Neuronal stem cell (in vitro differentiated cells): Measurements from ENCODE around the gene OR2A42.
"Not testable (repeated sequence)": the region's sequence is repeated elsewhere in the genome, so short reads cannot be mapped to it uniquely, and the experiment has no call there.

Source experiments
- DNase-seq: peaks from one replicate; pipeline ENCODE4 v3.0.0-alpha.2; 2013; ENCODE audit warnings: low spot score
- H2AFZ ChIP-seq: one replicate; pipeline ENCODE4 v1.6.1; 2013; ENCODE audit warnings: mild to moderate bottlenecking, low read length, inconsistent platforms
- H2AK5ac ChIP-seq: 2 replicates; pipeline ENCODE4 v1.6.1; 2013; ENCODE audit warnings: low read depth, mild to moderate bottlenecking, inconsistent platforms, low read length, moderate library complexity, mixed read lengths
- H2BK120ac ChIP-seq: 2 replicates; pipeline ENCODE4 v1.6.1; 2013; ENCODE audit warnings: low read depth, mild to moderate bottlenecking, inconsistent platforms, low read length, moderate library complexity, mixed read lengths
- H2BK12ac ChIP-seq: one replicate; pipeline ENCODE4 v1.6.1; 2013; ENCODE audit warnings: low read length, inconsistent platforms
- H2BK15ac ChIP-seq: 2 replicates; pipeline ENCODE4 v1.6.1; 2013; ENCODE audit warnings: mild to moderate bottlenecking, low read length, inconsistent platforms, mixed read lengths
- H2BK5ac ChIP-seq: one replicate; pipeline ENCODE4 v1.6.1; 2013; ENCODE audit warnings: inconsistent platforms, mild to moderate bottlenecking, low read length, moderate library complexity
- H3K14ac ChIP-seq: one replicate; pipeline ENCODE4 v1.6.1; 2013; ENCODE audit warnings: low read length, inconsistent platforms
- H3K18ac ChIP-seq: 2 replicates; pipeline ENCODE4 v1.6.1; 2013; ENCODE audit warnings: low read length, inconsistent platforms
- H3K23ac ChIP-seq: 2 replicates; pipeline ENCODE4 v1.6.1; 2013; ENCODE audit warnings: low read depth, mild to moderate bottlenecking, mixed read lengths, low read length, inconsistent platforms; ENCODE audit not compliant: poor library complexity
- H3K27ac ChIP-seq: replicated peaks from 3 replicates; pipeline ENCODE4 v1.5.1; 2013; ENCODE audit warnings: low read length, inconsistent platforms
- H3K27me3 ChIP-seq, 3 experiments: 2 replicates each; pipeline ENCODE4 v1.6.1; 2013; ENCODE audit warnings: low read length in 3 of 3, mild to moderate bottlenecking in 2 of 3, inconsistent platforms in 1 of 3, low read depth in 1 of 3, mixed read lengths in 1 of 3, moderate library complexity in 1 of 3; ENCODE audit not compliant: control insufficient read depth in 3 of 3, insufficient read depth in 3 of 3
- H3K36me3 ChIP-seq, 2 donors: replicated peaks in 1 of 2; 2 replicates each; pipeline ENCODE4 v1.6.1; 2013; ENCODE audit warnings: low read length in 2 of 2; ENCODE audit not compliant: control insufficient read depth in 2 of 2, insufficient read depth in 2 of 2
- H3K4ac ChIP-seq: 2 replicates; pipeline ENCODE4 v1.6.1; 2013; ENCODE audit warnings: inconsistent platforms, mild to moderate bottlenecking, low read length, moderate library complexity
- H3K4me1 ChIP-seq, 2 donors: 1 replicate in 1 of 2; 2 replicates in 1 of 2; pipeline ENCODE4 v1.6.1; 2013; ENCODE audit warnings: low read length in 2 of 2, low read depth in 1 of 2; ENCODE audit not compliant: control insufficient read depth in 2 of 2, insufficient read depth in 1 of 2
- H3K4me2 ChIP-seq: one replicate; pipeline ENCODE4 v1.6.1; 2013; ENCODE audit warnings: mild to moderate bottlenecking, low read length, inconsistent platforms; ENCODE audit not compliant: insufficient read depth, poor library complexity, severe bottlenecking
- H3K4me3 ChIP-seq, 2 donors: 2 replicates each; pipeline ENCODE4 v1.5.1; 2013; ENCODE audit warnings: low read length in 2 of 2, mild to moderate bottlenecking in 2 of 2, inconsistent platforms in 1 of 2, moderate library complexity in 1 of 2
- H3K79me1 ChIP-seq: one replicate; pipeline ENCODE4 v1.6.1; 2013; ENCODE audit warnings: low read depth, mild to moderate bottlenecking, inconsistent platforms, low read length, moderate library complexity
- H3K9ac ChIP-seq: one replicate; pipeline ENCODE4 v1.6.1; 2013; ENCODE audit warnings: mild to moderate bottlenecking, low read depth, low read length, inconsistent platforms; ENCODE audit not compliant: poor library complexity
- H3K9me3 ChIP-seq, 2 donors: replicated peaks in 1 of 2; 2 replicates each; pipeline versions ENCODE3 to v1.6.1; 2013; ENCODE audit warnings: low read length in 2 of 2, mild to moderate bottlenecking in 2 of 2, inconsistent platforms in 1 of 2, low read depth in 1 of 2, mixed read lengths in 1 of 2, moderate library complexity in 1 of 2; ENCODE audit not compliant: control insufficient read depth in 2 of 2, insufficient read depth in 1 of 2
- H4K8ac ChIP-seq: one replicate; pipeline ENCODE4 v1.6.1; 2013; ENCODE audit warnings: low read depth, mild to moderate bottlenecking, inconsistent platforms, low read length, moderate library complexity
- H4K91ac ChIP-seq: one replicate; pipeline ENCODE4 v1.6.1; 2013; ENCODE audit warnings: low read length, low read depth, mild to moderate bottlenecking, inconsistent platforms; ENCODE audit not compliant: poor library complexity
- WGBS, 2 donors: extraction: QIAGEN DNeasy Blood & Tissue Kit; methylation state at CpG; one replicate each; pipeline ENCODE4 v1.1.7; 2013; ENCODE audit warnings: missing lambda C conversion rate in 2 of 2, mixed read lengths in 1 of 2; ENCODE audit not compliant: insufficient read length in 2 of 2, insufficient replicate concordance in 1 of 2; ENCODE audit errors: extremely low coverage in 2 of 2; 5-methylcytosine and 5-hydroxymethylcytosine counted together

The OR2A42 gene

DNA sequence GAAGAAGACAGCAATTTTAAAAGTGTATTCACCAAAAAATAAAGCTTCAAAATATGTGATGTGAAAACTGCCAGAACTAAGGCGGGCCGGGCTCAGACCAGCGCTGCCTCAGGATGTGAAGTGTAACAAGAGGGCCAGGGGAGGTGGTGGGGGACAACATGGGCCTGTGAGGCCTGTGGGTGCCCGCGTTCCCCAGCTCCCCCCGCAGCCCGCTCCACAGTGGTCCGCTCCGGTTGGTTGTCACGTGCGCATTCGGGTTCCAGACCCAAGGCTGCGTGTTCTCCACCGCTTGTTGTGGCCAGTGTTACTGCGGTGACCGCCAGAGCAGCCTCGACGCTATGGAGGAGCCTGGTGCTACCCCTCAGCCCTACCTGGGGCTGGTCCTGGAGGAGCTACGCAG lies 56.2 kb downstream of the OR2A42 start, which contains the start of gene CTAGE4:
Gene CTAGE4, plus strand, starts transcription at position 301 of the 400 bp plus-strand sequence. Its CDS starts 38 bp downstream, at position 339.
- H3K4me1 ChIP-seq, H3K27ac ChIP-seq, H3K23ac ChIP-seq, H3K27me3 ChIP-seq, H3K4me2 ChIP-seq, H2BK12ac ChIP-seq, H4K8ac ChIP-seq, H3K36me3 ChIP-seq, H3K79me1 ChIP-seq, H2AFZ ChIP-seq, H4K91ac ChIP-seq, H3K18ac ChIP-seq, H2BK15ac ChIP-seq, H2BK5ac ChIP-seq, H3K9ac ChIP-seq, DNase-seq, H3K4me3 ChIP-seq, H3K4ac ChIP-seq, H3K9me3 ChIP-seq, H2AK5ac ChIP-seq, H2BK120ac ChIP-seq, H3K14ac ChIP-seq: not testable (repeated sequence)
- no CpG with 5 or more reads among the region's 19 CpGs for WGBS, 2 donors

DNA sequence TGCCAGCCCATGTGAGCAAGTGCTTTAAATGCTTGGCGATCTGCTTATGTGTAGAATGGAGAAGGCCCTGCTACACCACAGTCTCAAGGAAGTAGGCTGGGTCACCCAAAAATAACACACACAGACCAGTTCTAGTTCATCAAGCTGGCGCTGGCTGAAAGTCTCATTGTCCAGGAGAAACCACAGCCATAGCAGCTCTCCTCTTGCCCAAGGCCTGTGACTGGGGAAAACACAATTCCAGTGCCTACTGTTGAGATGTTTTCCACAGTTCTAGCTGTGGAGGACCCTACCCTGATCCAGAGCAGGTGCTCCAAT lies 60.3 kb downstream of the OR2A42 start:
- H3K27me3 ChIP-seq, H2BK12ac ChIP-seq, H2AFZ ChIP-seq, H3K4me2 ChIP-seq, H4K8ac ChIP-seq, H2BK5ac ChIP-seq, DNase-seq, H3K4ac ChIP-seq, H3K14ac ChIP-seq, H3K4me1 ChIP-seq, H3K79me1 ChIP-seq, H3K9ac ChIP-seq, H3K18ac ChIP-seq, H2BK120ac ChIP-seq, H3K4me3 ChIP-seq, H3K27ac ChIP-seq, H3K9me3 ChIP-seq, H2AK5ac ChIP-seq, H3K36me3 ChIP-seq, H4K91ac ChIP-seq, H3K23ac ChIP-seq, H2BK15ac ChIP-seq: not testable (repeated sequence)
- no CpG with 5 or more reads among the region's 2 CpGs for WGBS, 2 donors

DNA sequence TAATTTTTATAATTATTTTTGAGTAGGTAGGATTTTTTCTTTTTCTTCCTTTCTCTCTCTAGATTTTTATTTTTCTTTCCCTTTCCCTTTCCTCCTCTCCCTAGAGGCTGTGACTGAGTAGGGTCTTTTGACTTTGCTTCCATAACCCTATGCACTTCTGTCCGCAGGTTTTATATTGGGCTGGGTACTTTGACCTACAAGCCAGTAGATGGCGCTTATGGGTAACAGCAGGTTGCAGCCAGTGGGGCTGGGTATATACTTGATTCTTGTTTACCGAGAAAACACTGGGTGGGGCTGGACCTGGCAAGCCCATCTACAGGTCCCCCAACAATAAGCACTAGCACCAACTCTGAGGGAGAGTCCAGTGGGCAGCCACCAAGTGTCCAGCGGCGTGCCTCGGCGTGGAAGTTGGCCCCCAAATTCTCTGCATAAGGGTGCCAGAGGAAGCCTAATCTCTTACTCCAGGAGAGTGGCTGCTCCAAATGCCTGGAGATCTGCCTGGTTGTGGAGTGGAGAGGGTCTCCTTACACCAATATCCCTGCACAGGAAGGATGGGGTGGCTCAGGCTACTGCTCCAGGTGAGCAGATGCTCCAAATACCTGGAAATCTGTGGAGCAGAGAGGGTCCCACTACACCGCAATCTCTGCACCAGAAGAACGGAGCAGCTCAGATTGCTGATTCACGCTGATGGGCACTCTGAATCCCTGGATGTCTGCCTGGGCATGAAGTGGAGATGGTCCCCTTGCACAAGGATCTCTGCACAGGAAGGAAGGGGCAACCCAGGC lies 60.8 kb downstream of the OR2A42 start:
- H2BK12ac ChIP-seq, H3K4me3 ChIP-seq, DNase-seq, H3K4me1 ChIP-seq, H3K14ac ChIP-seq, H3K79me1 ChIP-seq, H2BK15ac ChIP-seq, H3K4me2 ChIP-seq, H3K9me3 ChIP-seq, H2AFZ ChIP-seq, H4K8ac ChIP-seq, H3K27ac ChIP-seq, H4K91ac ChIP-seq, H3K27me3 ChIP-seq, H3K23ac ChIP-seq, H2AK5ac ChIP-seq, H2BK5ac ChIP-seq, H3K18ac ChIP-seq, H2BK120ac ChIP-seq, H3K36me3 ChIP-seq, H3K9ac ChIP-seq, H3K4ac ChIP-seq: not testable (repeated sequence)
- WGBS, 2 donors, result no CpG with 5 or more reads among the region's 10 CpGs
